ENCODE results near the gene SBNO1.
"Not testable (repeated sequence)": the region's sequence is repeated elsewhere in the genome, so short reads cannot be mapped to it uniquely, and the experiment has no call there.

The SBNO1 gene

GRCh38 chr12:123369229-123369628 lies 4.6 kb upstream of the SBNO1 start:
- H4K20me1 ChIP-seq (ENCODE audit: insufficient read depth, low read length, poor library complexity, severe bottlenecking), result peaks cover 3% of the 10 kb centered on the region
- no peaks in the 10 kb centered on the region for H3K4me1 ChIP-seq (ENCODE audit: insufficient read depth, low read length, poor library complexity, severe bottlenecking)
- H3K9ac ChIP-seq (ENCODE audit: low read depth, low read length, poor library complexity, severe bottlenecking), result no peak overlapping the region
- H3K79me2 ChIP-seq (ENCODE audit: insufficient read depth, low read length), result peaks cover 4% of the 10 kb centered on the region
- no peaks in the 10 kb centered on the region for H3K9me2 ChIP-seq (replicated peaks; ENCODE audit: low read depth, low read length)
- TF ChIP-seq CTCF (conservative IDR thresholded peaks at IDR 0.05; ENCODE audit: low read length) (no peak), EZH2phosphoT487 (IDR thresholded peaks at IDR 0.05; ENCODE audit: borderline replicate concordance) (no peak)
- H3K36me3 ChIP-seq (ENCODE audit: insufficient read depth, low read length), result no peaks in the 10 kb centered on the region
- H3K4me2 ChIP-seq (ENCODE audit: low read depth, low read length, poor library complexity, severe bottlenecking), result no peak overlapping the region
- peaks cover 4% of the 10 kb centered on the region; the same call in 1 of the 2 replicates for H3F3A ChIP-seq (ENCODE audit: low read depth)
- no peak overlapping the region for H3K4me3 ChIP-seq (ENCODE audit: low read length, poor library complexity, severe bottlenecking)
- no peak overlapping the region for H2AFZ ChIP-seq (ENCODE audit: low read length)
- no peaks in the 10 kb centered on the region for H3K27me3 ChIP-seq (ENCODE audit: insufficient read depth, low read length, poor library complexity, severe bottlenecking)
- H3K9me3 ChIP-seq (ENCODE audit: insufficient read depth, low read depth, low read length), result no peaks in the 10 kb centered on the region

GRCh38 chr12:123368431-123368830 lies 3.8 kb upstream of the SBNO1 start:
- H3K9me3 ChIP-seq (ENCODE audit: insufficient read depth, low read depth, low read length); H3K4me2 ChIP-seq (ENCODE audit: low read depth, low read length, poor library complexity, severe bottlenecking); H3K4me1 ChIP-seq (ENCODE audit: insufficient read depth, low read length, poor library complexity, severe bottlenecking); H3K4me3 ChIP-seq (ENCODE audit: low read length, poor library complexity, severe bottlenecking); H3F3A ChIP-seq (ENCODE audit: low read depth); H2AFZ ChIP-seq (ENCODE audit: low read length); H3K9me2 ChIP-seq (replicated peaks; ENCODE audit: low read depth, low read length); H3K9ac ChIP-seq (ENCODE audit: low read depth, low read length, poor library complexity, severe bottlenecking); H3K27me3 ChIP-seq (ENCODE audit: insufficient read depth, low read length, poor library complexity, severe bottlenecking); H3K36me3 ChIP-seq (ENCODE audit: insufficient read depth, low read length): not testable (repeated sequence)
- H4K20me1 ChIP-seq (ENCODE audit: insufficient read depth, low read length, poor library complexity, severe bottlenecking), result peaks cover 11% of the 10 kb centered on the region
- H3K79me2 ChIP-seq (ENCODE audit: insufficient read depth, low read length), result peaks cover 12% of the 10 kb centered on the region

- no peak overlapping the region for H2AFZ ChIP-seq (ENCODE audit: low read length)
- peaks cover 10% of the 10 kb centered on the region for H3K4me1 ChIP-seq (ENCODE audit: insufficient read depth, low read length, poor library complexity, severe bottlenecking)
- peaks cover 21% of the 10 kb centered on the region for H3K79me2 ChIP-seq (ENCODE audit: insufficient read depth, low read length)
- no peak overlapping the region for H3K9ac ChIP-seq (ENCODE audit: low read depth, low read length, poor library complexity, severe bottlenecking)
- no peak overlapping the region for H3K4me3 ChIP-seq (ENCODE audit: low read length, poor library complexity, severe bottlenecking)
- H4K20me1 ChIP-seq (ENCODE audit: insufficient read depth, low read length, poor library complexity, severe bottlenecking), result peaks cover 21% of the 10 kb centered on the region
- H3K36me3 ChIP-seq (ENCODE audit: insufficient read depth, low read length), result no peaks in the 10 kb centered on the region
- no peaks in the 10 kb centered on the region for H3K9me2 ChIP-seq (replicated peaks; ENCODE audit: low read depth, low read length)
- no peak overlapping the region for H3K4me2 ChIP-seq (ENCODE audit: low read depth, low read length, poor library complexity, severe bottlenecking)
- no peaks in the 10 kb centered on the region for H3K9me3 ChIP-seq (ENCODE audit: insufficient read depth, low read depth, low read length)
- H3F3A ChIP-seq (ENCODE audit: low read depth), result peaks cover 4% of the 10 kb centered on the region; the same call in 1 of the 2 replicates
- TF ChIP-seq EZH2phosphoT487 (IDR thresholded peaks at IDR 0.05; ENCODE audit: borderline replicate concordance) (no peak), CTCF (conservative IDR thresholded peaks at IDR 0.05; ENCODE audit: low read length) (no peak)
- H3K27me3 ChIP-seq (ENCODE audit: insufficient read depth, low read length, poor library complexity, severe bottlenecking), result no peaks in the 10 kb centered on the region
Measured at GRCh38 chr12:123367511-123367910, 2.9 kb upstream of the SBNO1 start.

Measured in Loucy (cell line).